ENCODE data around the gene B4GALT1. TPM values are rescaled to one million over a fixed set of nuclear protein-coding genes. Genes with fewer than 3 reads are reported as not detected.
"Not testable (repeated sequence)": the region's sequence is repeated elsewhere in the genome, so short reads cannot be mapped to it uniquely, and the experiment has no call there.

The B4GALT1 gene
- total and polyA plus RNA-seq, 7 donors, result 20.3 to 107 (median 25.5) TPM

DNA sequence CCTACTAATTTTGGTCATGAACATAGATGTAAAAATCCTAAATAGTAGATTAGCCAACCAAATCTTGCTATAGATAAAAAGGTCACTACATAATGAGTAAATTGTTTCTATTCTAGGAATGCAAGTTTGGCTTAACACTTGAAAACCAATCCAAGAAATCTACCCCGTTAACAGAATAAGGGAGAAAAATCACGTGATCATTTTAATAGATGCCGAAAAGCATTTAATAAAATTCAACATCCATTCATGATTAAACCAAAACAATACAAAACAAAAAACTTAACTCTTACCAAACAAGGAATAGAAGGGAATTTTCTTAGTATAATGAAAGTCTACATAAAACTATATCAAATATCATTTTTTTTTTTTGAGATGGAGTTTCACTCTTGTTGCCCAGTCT is 69.9 kb downstream of the B4GALT1 start:
- no peaks in the 10 kb centered on the region for H3K9me3 ChIP-seq
- 91 to 93% methylated on average over 3 of the region's 3 CpGs for WGBS, 2 donors
- no peaks in the 10 kb centered on the region for H3K27me3 ChIP-seq
- intact Hi-C loops (cut with DNase I), result no loop called here
- TF ChIP-seq POLR2AphosphoS5 (IDR thresholded peaks at IDR 0.05), result no peak
- no peak for TF ChIP-seq POLR2A (IDR thresholded peaks at IDR 0.05)
- TF ChIP-seq, protein P1, sequence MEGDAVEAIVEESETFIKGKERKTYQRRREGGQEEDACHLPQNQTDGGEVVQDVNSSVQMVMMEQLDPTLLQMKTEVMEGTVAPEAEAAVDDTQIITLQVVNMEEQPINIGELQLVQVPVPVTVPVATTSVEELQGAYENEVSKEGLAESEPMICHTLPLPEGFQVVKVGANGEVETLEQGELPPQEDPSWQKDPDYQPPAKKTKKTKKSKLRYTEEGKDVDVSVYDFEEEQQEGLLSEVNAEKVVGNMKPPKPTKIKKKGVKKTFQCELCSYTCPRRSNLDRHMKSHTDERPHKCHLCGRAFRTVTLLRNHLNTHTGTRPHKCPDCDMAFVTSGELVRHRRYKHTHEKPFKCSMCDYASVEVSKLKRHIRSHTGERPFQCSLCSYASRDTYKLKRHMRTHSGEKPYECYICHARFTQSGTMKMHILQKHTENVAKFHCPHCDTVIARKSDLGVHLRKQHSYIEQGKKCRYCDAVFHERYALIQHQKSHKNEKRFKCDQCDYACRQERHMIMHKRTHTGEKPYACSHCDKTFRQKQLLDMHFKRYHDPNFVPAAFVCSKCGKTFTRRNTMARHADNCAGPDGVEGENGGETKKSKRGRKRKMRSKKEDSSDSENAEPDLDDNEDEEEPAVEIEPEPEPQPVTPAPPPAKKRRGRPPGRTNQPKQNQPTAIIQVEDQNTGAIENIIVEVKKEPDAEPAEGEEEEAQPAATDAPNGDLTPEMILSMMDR (IDR thresholded peaks at IDR 0.05), result no peak
- TF ChIP-seq EP300 (IDR thresholded peaks at IDR 0.05), result no peak
- no peaks in the 10 kb centered on the region for H3K36me3 ChIP-seq
- no peak overlapping the region for H3K4me3 ChIP-seq
- H3K27ac ChIP-seq, result no peak overlapping the region
- H3K4me1 ChIP-seq, result no peaks in the 10 kb centered on the region
- no peak for DNase-seq

DNA sequence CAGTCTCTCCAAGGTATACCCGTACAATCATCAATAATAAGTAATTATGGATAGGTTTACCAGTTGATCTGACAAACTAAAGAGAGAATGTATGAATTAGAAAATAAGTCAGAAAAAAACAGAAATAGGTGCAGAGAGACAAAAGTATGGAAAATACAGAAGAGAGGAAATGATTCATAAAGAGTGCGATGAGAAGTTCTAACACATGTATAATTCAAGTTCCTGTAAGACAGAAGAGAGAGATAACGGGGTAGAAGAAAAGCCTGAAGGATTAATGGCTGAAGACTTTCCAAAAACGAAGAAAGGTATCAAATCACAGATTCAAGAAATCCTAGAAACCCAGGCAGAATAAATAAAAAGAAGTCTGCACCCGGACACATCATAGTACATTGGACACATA is 74.5 kb downstream of the B4GALT1 start:
- H3K9me3 ChIP-seq, result no peaks in the 10 kb centered on the region
- intact Hi-C loops (cut with DNase I), result no loop called here
- no peak for DNase-seq
- H3K4me1 ChIP-seq, result no peaks in the 10 kb centered on the region
- WGBS, 2 donors, result 78 to 83% methylated on average over 5 of the region's 5 CpGs
- H3K36me3 ChIP-seq, result no peaks in the 10 kb centered on the region
- TF ChIP-seq POLR2A (IDR thresholded peaks at IDR 0.05), result no peak
- TF ChIP-seq, protein P1 (IDR thresholded peaks at IDR 0.05), result no peak
- TF ChIP-seq EP300 (IDR thresholded peaks at IDR 0.05), result no peak
- no peak for TF ChIP-seq POLR2AphosphoS5 (IDR thresholded peaks at IDR 0.05)
- H3K4me3 ChIP-seq, result no peak overlapping the region
- H3K27ac ChIP-seq, result no peak overlapping the region
- H3K27me3 ChIP-seq, result no peaks in the 10 kb centered on the region

DNA sequence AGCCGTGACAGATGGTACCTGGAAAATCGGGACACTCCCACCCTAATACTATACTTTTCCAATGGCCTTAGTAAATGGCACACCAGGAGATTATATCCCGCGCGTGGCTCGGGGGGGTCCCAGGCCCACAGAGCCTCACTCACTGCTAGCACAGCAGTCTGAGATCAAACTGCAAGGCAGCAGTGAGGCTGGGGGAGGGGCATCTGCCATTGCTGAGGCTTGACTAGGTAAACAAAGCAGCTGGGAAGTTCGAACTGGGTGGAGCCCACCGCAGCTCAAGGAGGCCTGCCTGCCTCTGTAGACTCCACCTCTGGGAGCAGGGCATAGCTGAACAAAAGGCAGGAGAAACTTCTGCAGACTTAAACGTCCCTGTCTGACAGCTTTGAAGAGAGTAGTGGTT is 81.5 kb downstream of the B4GALT1 start:
- H3K36me3 ChIP-seq; H3K27me3 ChIP-seq; H3K27ac ChIP-seq; H3K4me3 ChIP-seq; intact Hi-C loops (cut with DNase I); H3K9me3 ChIP-seq; DNase-seq: not testable (repeated sequence)
- peaks cover 0 to 11% (median 0%) of the 10 kb centered on the region in 4 donors for H3K4me1 ChIP-seq
- WGBS, 2 donors, result 74 to 87% methylated on average over 9 of the region's 9 CpGs

DNA sequence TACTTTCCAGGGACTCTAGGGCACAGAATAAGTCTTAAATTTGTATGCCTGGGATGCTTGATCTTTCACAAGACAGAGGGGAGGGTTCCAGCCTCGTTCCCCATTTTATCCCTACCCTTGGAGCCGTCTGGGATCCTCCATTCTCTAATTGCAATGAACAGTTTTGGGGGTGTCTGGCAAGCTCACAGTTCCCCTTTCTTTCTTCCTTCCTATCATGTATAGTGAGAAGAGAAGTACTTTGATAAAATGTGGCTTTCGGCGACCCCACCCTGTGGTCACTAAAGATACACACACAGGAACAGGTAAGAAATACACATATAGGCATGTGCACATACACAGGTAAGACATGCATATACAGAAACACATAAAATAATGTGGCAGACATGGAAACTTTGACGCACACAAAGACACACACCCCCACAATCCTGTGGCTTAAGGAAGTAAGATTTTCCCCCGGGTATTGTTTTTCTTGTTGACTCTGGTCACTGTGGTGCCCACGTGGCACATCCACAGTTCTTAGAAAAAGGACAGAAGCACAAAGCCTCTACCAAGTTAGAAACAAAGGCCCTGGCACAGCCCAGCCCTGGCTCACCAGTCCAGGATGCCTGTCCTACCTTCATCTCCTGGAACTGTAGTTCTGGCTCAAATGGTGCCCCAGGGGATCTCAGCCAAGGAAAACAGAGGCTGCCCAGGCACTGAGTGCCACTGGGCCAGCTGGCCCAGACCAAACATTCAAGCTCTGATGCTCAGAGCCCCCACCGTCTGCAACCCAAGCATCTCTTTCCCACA is 84.4 kb downstream of the B4GALT1 start:
- no peaks in the 10 kb centered on the region for H3K27me3 ChIP-seq
- TF ChIP-seq, protein P1 (IDR thresholded peaks at IDR 0.05), result no peak
- TF ChIP-seq POLR2AphosphoS5 (IDR thresholded peaks at IDR 0.05), result no peak
- no peak for TF ChIP-seq EP300 (IDR thresholded peaks at IDR 0.05)
- no peak for TF ChIP-seq POLR2A (IDR thresholded peaks at IDR 0.05)
- no peaks in the 10 kb centered on the region for H3K36me3 ChIP-seq
- intact Hi-C loops (cut with DNase I), result no loop called here
- peaks cover 0 to 13% (median 0%) of the 10 kb centered on the region in 4 donors for H3K4me1 ChIP-seq
- no peak for DNase-seq
- no peaks in the 10 kb centered on the region for H3K9me3 ChIP-seq
- H3K27ac ChIP-seq, result no peak overlapping the region
- H3K4me3 ChIP-seq, result no peak overlapping the region
- 46 to 73% methylated on average over 8 of the region's 8 CpGs for WGBS, 2 donors

DNA sequence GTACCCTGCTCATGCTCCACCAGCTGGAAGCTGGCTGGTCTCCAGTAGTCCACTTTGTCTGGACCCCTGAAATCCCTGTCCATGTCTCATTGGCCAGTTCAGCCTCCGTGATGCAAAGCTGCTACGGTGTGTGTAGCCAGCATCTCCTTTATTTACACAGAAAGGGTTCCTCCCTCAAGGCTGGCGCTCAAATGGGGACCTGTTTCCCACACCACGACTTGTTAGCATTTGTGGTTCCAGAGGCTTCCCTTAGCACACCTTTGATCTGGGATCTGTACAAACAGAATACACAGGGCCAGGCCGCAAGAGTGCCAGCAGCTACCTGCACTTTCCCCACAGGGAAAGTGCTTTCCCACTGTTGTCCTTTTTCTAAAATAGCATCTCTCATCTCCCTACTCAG is 85.0 kb downstream of the B4GALT1 start:
- DNase-seq, result no peak
- H3K27me3 ChIP-seq, result no peaks in the 10 kb centered on the region
- WGBS, 2 donors, result 55 to 58% methylated on average over 5 of the region's 5 CpGs
- H3K36me3 ChIP-seq, result no peaks in the 10 kb centered on the region
- TF ChIP-seq POLR2AphosphoS5 (IDR thresholded peaks at IDR 0.05), result no peak
- TF ChIP-seq EP300 (IDR thresholded peaks at IDR 0.05), result no peak
- TF ChIP-seq, protein P1 (IDR thresholded peaks at IDR 0.05), result no peak
- TF ChIP-seq POLR2A (IDR thresholded peaks at IDR 0.05), result no peak
- H3K4me1 ChIP-seq, result peaks cover 0 to 13% (median 0%) of the 10 kb centered on the region in 4 donors
- no peak overlapping the region for H3K4me3 ChIP-seq
- H3K9me3 ChIP-seq, result no peaks in the 10 kb centered on the region
- no peak overlapping the region for H3K27ac ChIP-seq
- intact Hi-C loops (cut with DNase I), result no loop called here

All from sigmoid colon (tissue), 7 donors.